Measurements from ENCODE around the gene UBC.
"Not testable (repeated sequence)": the region's sequence is repeated elsewhere in the genome, so short reads cannot be mapped to it uniquely, and the experiment has no call there.

The UBC gene

GRCh38 chr12:124913474-124914391 is 717 bp downstream of the UBC start:
- no peak for FAIRE-seq

- FAIRE-seq, result not testable (repeated sequence)
These were observed 1.7 kb downstream of the UBC start for GRCh38 chr12:124912529-124913287.

- not testable (repeated sequence) for FAIRE-seq
These were observed 2.9 kb downstream of the UBC start for GRCh38 chr12:124911521-124911920.

- no peak for FAIRE-seq
These were observed 3.6 kb downstream of the UBC start for GRCh38 chr12:124910561-124911478.

GRCh38 chr12:124909831-124910560 is 4.5 kb downstream of the UBC start:
- no peak for FAIRE-seq

GRCh38 chr12:124906606-124907261 is 7.7 kb downstream of the UBC start:
- FAIRE-seq, result peak; percentile 87

GRCh38 chr12:124904306-124905098 is 9.9 kb downstream of the UBC start:
- peak; percentile 91 for FAIRE-seq

GRCh38 chr12:124902916-124903315 is 11.5 kb downstream of the UBC start:
- no peak for FAIRE-seq

- FAIRE-seq, result no peak
These were observed 13.4 kb downstream of the UBC start for GRCh38 chr12:124901003-124901402.

GRCh38 chr12:124900345-124900795 is 14.1 kb downstream of the UBC start:
- FAIRE-seq, result not testable (repeated sequence)

- no peak for FAIRE-seq
These were observed 15.5 kb downstream of the UBC start for GRCh38 chr12:124898923-124899294.

GRCh38 chr12:124898200-124898922 is 16.1 kb downstream of the UBC start:
- no peak for FAIRE-seq

GRCh38 chr12:124896461-124896860 is 18.0 kb downstream of the UBC start:
- no peak for FAIRE-seq

- no peak for FAIRE-seq
These were observed 20.5 kb downstream of the UBC start for GRCh38 chr12:124893792-124894516.

- FAIRE-seq, result no peak
These were observed 26.2 kb downstream of the UBC start for GRCh38 chr12:124888260-124888659.

GRCh38 chr12:124887766-124888165 is 26.7 kb downstream of the UBC start:
- not testable (repeated sequence) for FAIRE-seq

GRCh38 chr12:124884587-124885438 is 29.6 kb downstream of the UBC start:
- FAIRE-seq, result no peak
